AG09319 (cell line): ENCODE measurements around the gene LRRC17.

ENCODE experiments used
- DNase-seq: peaks from one replicate; pipeline ENCODE4 v3.0.0-alpha.2; 2010; ENCODE audit warnings: low read depth; ENCODE audit errors: extremely low read depth
- TF ChIP-seq, protein P1 (sequence below): IDR thresholded peaks from 2 replicates; pipeline ENCODE4 v1.5.1; 2011; ENCODE audit warnings: low read depth, mild to moderate bottlenecking, inconsistent platforms, low read length, moderate library complexity

LRRC17 gene

GRCh38 chr7:102890292-102890970 lies 22.4 kb upstream of the LRRC17 start:
- TF ChIP-seq, protein P1, sequence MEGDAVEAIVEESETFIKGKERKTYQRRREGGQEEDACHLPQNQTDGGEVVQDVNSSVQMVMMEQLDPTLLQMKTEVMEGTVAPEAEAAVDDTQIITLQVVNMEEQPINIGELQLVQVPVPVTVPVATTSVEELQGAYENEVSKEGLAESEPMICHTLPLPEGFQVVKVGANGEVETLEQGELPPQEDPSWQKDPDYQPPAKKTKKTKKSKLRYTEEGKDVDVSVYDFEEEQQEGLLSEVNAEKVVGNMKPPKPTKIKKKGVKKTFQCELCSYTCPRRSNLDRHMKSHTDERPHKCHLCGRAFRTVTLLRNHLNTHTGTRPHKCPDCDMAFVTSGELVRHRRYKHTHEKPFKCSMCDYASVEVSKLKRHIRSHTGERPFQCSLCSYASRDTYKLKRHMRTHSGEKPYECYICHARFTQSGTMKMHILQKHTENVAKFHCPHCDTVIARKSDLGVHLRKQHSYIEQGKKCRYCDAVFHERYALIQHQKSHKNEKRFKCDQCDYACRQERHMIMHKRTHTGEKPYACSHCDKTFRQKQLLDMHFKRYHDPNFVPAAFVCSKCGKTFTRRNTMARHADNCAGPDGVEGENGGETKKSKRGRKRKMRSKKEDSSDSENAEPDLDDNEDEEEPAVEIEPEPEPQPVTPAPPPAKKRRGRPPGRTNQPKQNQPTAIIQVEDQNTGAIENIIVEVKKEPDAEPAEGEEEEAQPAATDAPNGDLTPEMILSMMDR = no peak
- no peak for DNase-seq

- no peak for DNase-seq
- TF ChIP-seq, protein P1 = no peak
Observed at GRCh38 chr7:102890971-102891692, 21.7 kb upstream of the LRRC17 start.

- TF ChIP-seq, protein P1 = no peak
- no peak for DNase-seq
Observed at GRCh38 chr7:102891693-102892261, 21.0 kb upstream of the LRRC17 start.

GRCh38 chr7:102892631-102893278 lies 20.0 kb upstream of the LRRC17 start:
- TF ChIP-seq, protein P1 = no peak
- no peak for DNase-seq

GRCh38 chr7:102895602-102896001 lies 17.2 kb upstream of the LRRC17 start:
- TF ChIP-seq, protein P1 = no peak
- no peak for DNase-seq

DNA sequence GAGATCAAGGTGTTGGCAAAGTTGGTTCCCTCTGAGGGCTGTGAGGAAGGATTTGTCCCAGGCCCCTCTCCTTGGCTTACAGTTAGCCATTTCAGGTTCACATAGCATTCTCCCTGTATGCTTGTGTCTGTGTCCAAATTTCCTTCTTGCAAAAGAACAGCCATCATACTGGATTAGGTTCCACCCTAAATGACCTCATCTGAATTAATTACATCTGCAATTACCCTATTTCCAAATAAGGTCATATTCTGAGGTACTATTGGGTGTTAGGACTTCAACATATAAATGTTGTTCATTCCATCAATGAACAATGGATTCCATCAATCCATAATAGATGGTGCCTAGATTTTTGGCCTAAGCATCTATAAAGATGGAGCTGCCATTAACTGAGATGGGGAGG lies 16.2 kb upstream of the LRRC17 start:
- TF ChIP-seq, protein P1 = no peak
- no peak for DNase-seq
